22Rv1 (cell line): Measurements from ENCODE around the gene CDKN2B.

ENCODE experiments used
- CTCF ChIP-seq: fragments of 450-650 bp; IDR thresholded peaks from 2 replicates; pipeline ENCODE4 v1.5.1; 2017; ENCODE audit warnings: mild to moderate bottlenecking
- ZFX ChIP-seq: fragments of 450-650 bp; IDR thresholded peaks from 2 replicates; pipeline ENCODE4 v1.6.1; 2017; ENCODE audit warnings: antibody characterized with exemption, borderline replicate concordance

- TF ChIP-seq CTCF = no peak
- no peak for TF ChIP-seq ZFX
Measured at GRCh38 chr9:21958833-21959232, 50.3 kb downstream of the CDKN2B start.
